Panc1 (cell line): ENCODE data around the gene PKD1. TPM values are rescaled to one million over a fixed set of nuclear protein-coding genes. Genes with fewer than 3 reads are reported as not detected.

Experiments used
- ATAC-seq: fragments of 200-7000 bp; cut with Tn5 transposase; 2 replicates; pipeline ENCODE4 v1.9.1; 2020; ENCODE audit warnings: mild to moderate bottlenecking, moderate library complexity
- BruUV-seq: library from RNA; stranded (reverse); fragments of 400-500 nt; replicated peaks from 2 replicates; lab custom pipeline; 2021; lab: Mats Ljungman, UMichigan
- CTCF ChIA-PET: fragments of 300-600 bp; sonication (Branson Sonifier 250); formaldehyde crosslinking; loops from one replicate; lab custom pipeline; 2022; ENCODE audit warnings: antibody characterized with exemption; lab: Charles Lee
- POLR2A ChIA-PET: fragments of 300-600 bp; sonication (Branson Sonifier 250); formaldehyde crosslinking; loops from one replicate; lab custom pipeline; 2022; ENCODE audit warnings: antibody characterized with exemption; lab: Charles Lee
- DNase-seq: peaks from one replicate; pipeline ENCODE4 v3.0.0-alpha.2; 2010; ENCODE audit warnings: low read depth, low spot score
- H3K27ac ChIP-seq: 2 replicates; pipeline ENCODE4 v1.5.1; 2011; ENCODE audit warnings: mild to moderate bottlenecking, low read length, inconsistent platforms
- H3K27me3 ChIP-seq: fragments of 200-500 bp; sonication (Bioruptor generic); 2 replicates; pipeline ENCODE4 v1.6.0; 2014; ENCODE audit warnings: low read length, inconsistent platforms; ENCODE audit not compliant: control insufficient read depth, insufficient read depth
- H3K36me3 ChIP-seq: fragments of 200-500 bp; sonication (Bioruptor generic); 2 replicates; pipeline ENCODE4 v1.5.1; 2014; ENCODE audit warnings: inconsistent platforms, mild to moderate bottlenecking, low read length, moderate library complexity; ENCODE audit not compliant: control insufficient read depth, insufficient read depth
- H3K4me1 ChIP-seq: 2 replicates; pipeline ENCODE4 v1.5.1; 2011; ENCODE audit warnings: inconsistent platforms, mild to moderate bottlenecking, low read length, moderate library complexity; ENCODE audit not compliant: control insufficient read depth, insufficient read depth
- H3K4me3 ChIP-seq, 2 experiments: 2 replicates each; pipeline ENCODE4 v1.5.1; 2011 to 2012; ENCODE audit warnings: low read depth in 2 of 2, low read length in 2 of 2, mild to moderate bottlenecking in 2 of 2, inconsistent platforms in 1 of 2, moderate library complexity in 1 of 2
- H3K9me3 ChIP-seq: fragments of 200-500 bp; sonication (Bioruptor generic); 2 replicates; pipeline ENCODE4 v1.5.1; 2014; ENCODE audit warnings: low read depth, mild to moderate bottlenecking, inconsistent platforms, low read length, moderate library complexity; ENCODE audit not compliant: control insufficient read depth, insufficient read depth
- CTCF ChIP-seq: fragments of 450-650 bp; IDR thresholded peaks from 2 replicates; pipeline ENCODE4 v1.5.1; 2017; ENCODE audit warnings: mild to moderate bottlenecking
- POLR2AphosphoS5 ChIP-seq: IDR thresholded peaks from 2 replicates; pipeline ENCODE4 v1.6.1; 2012; ENCODE audit warnings: mild to moderate bottlenecking, low read depth, low read length, moderate library complexity
- REST ChIP-seq, 2 experiments: IDR thresholded peaks; 2 replicates each; pipeline ENCODE4 v1.6.1; 2011 to 2012; ENCODE audit warnings: low read depth in 2 of 2, control low read depth in 1 of 2, low read length in 1 of 2, mild to moderate bottlenecking in 1 of 2, moderate library complexity in 1 of 2; ENCODE audit not compliant: insufficient read depth in 1 of 2
- SIN3A ChIP-seq: IDR thresholded peaks from 2 replicates; pipeline ENCODE4 v1.6.1; 2012; ENCODE audit warnings: low read depth, mild to moderate bottlenecking, low read length, moderate library complexity, borderline replicate concordance; ENCODE audit not compliant: insufficient read depth
- TCF7L2 ChIP-seq: IDR thresholded peaks from 2 replicates; pipeline ENCODE4 v1.6.1; 2011; ENCODE audit warnings: mild to moderate bottlenecking, low read depth, low read length, inconsistent platforms
- in situ Hi-C: cut with HindIII; loops from 2 replicates; pipeline ENCODE4 v1.10.0; 2016; ENCODE audit warnings: low sequenced_read_pairs, low pct_unique_long_range_greater_than_20kb
- intact Hi-C: fragments of 100-400 bp; cut with micrococcal nuclease; formaldehyde crosslinking; loops from one replicate; pipeline ENCODE4 v1.10.0; 2022; ENCODE audit not compliant: unreplicated experiment
- total RNA-seq: library from RNA; stranded (reverse); gene quantifications from one replicate; pipeline ENCODE4 v1.2.1, GENCODE V29; 2021; ENCODE audit not compliant: unreplicated experiment

The PKD1 gene
- total RNA-seq, 1 experiment from 2014 or later = 279 TPM

DNA sequence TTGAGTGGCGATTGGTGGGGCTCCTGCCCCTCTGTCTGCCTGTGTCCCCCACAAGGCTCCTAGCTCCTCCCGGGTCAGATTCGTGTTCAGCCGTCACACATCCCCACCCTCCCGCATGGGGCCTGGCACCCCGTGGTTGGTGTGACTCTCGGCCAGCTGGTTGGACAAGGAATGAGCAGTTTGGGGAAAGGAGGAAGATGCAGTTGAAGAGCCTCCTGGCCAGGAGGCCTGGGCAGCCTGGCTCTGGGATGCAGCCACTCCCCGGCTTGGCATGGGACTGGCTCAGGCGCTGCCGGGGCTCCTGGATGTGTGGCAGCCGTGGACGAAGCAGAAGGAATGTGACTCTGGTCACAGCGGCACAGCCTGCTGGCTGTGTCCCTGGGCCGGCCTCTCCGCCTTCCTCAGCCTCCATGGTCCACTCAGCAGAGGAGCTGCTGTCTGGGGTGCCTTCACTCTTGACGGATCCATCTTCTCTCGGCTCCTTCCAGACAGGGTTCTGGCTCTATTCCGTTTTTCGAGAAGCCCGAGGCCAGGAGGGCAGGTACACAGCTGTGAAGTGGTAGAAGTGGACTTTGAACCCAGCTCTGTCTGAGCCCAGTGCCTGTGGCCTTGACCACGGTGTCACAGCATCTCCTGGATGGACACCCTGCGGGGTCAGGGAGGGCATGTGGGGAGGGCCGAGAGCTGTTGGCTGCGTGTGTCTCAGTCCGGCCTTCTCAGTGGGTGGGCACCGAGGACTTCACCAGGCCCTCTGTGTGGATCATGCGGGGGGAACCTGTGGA lies 22.0 kb upstream of the PKD1 start:
- peaks cover 15% of the 10 kb centered on the region; the same call in 1 of the 2 replicates for H3K36me3 ChIP-seq
- in situ Hi-C loops (no loop called here), intact Hi-C loops (no loop called here)
- TF ChIP-seq SIN3A (no peak), REST (IDR thresholded peaks at IDR 0.05; ENCODE audit: insufficient read depth in 1 of 2, low read depth in 2 of 2, low read length in 1 of 2) (no peak), POLR2AphosphoS5 (no peak), CTCF (no peak), TCF7L2 (no peak)
- H3K27me3 ChIP-seq = no peaks in the 10 kb centered on the region
- H3K4me1 ChIP-seq = peaks cover 39% of the 10 kb centered on the region
- H3K27ac ChIP-seq = peak overlapping the region; percentile 87
- no peaks in the 10 kb centered on the region for H3K9me3 ChIP-seq
- ATAC-seq = no peak
- DNase-seq = no peak
- H3K4me3 ChIP-seq = peak overlapping the region; percentile 98 to 99
- CTCF ChIA-PET = interaction anchor here (0.7 kb wide), 1 partner anchor 983 kb away, joined by 4 read pairs; no protein-coding TSS in a partner anchor
- BruUV-seq = no TSS peak
- POLR2A ChIA-PET = interaction anchor here (0.5 kb wide), 1 partner anchor 11 kb away, joined by 3 read pairs; no protein-coding TSS in a partner anchor

DNA sequence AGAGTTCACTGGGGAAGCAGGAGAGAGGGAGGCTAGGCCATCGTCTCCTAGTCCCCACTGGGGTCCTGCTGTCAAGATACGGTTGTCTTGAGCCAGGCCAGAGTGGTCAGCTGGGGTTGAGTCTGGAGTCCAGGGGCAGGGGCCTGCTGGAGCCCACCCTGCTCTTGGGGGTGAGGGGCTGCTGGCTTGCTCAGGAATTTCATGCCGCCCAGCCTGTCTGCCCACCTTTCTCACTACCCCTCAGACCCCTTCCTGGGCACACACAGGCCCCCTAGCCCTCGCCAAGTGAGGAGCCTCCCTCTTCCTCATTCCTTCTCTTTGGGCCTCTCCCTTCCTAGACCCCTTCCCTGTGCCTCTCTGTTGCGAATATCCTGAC lies 21.1 kb upstream of the PKD1 start:
- H3K27me3 ChIP-seq = no peaks in the 10 kb centered on the region
- DNase-seq (no peak), ATAC-seq (no peak)
- POLR2A ChIA-PET = interaction anchor here (0.5 kb wide), 1 partner anchor 12 kb away, joined by 3 read pairs; no protein-coding TSS in a partner anchor
- BruUV-seq = TSS peak; percentile 90
- CTCF ChIA-PET = interaction anchor here (0.7 kb wide), 1 partner anchor 982 kb away, joined by 4 read pairs; no protein-coding TSS in a partner anchor
- peak overlapping the region; percentile 98 to 99 for H3K4me3 ChIP-seq
- H3K36me3 ChIP-seq = peaks cover 15% of the 10 kb centered on the region; the same call in 1 of the 2 replicates
- TF ChIP-seq POLR2AphosphoS5 = no peak
- TF ChIP-seq SIN3A = no peak
- no peak for TF ChIP-seq TCF7L2
- no peak for TF ChIP-seq CTCF
- TF ChIP-seq REST (IDR thresholded peaks at IDR 0.05; ENCODE audit: insufficient read depth in 1 of 2, low read depth in 2 of 2, low read length in 1 of 2) = no peak
- intact Hi-C loops (no loop called here), in situ Hi-C loops (no loop called here)
- H3K27ac ChIP-seq = peak overlapping the region; percentile 87
- no peaks in the 10 kb centered on the region for H3K9me3 ChIP-seq
- H3K4me1 ChIP-seq = peaks cover 42% of the 10 kb centered on the region
